Measurements from ENCODE around the gene KCNN4.
"Not testable (repeated sequence)": the region's sequence is repeated elsewhere in the genome, so short reads cannot be mapped to it uniquely, and the experiment has no call there.

Gene KCNN4

DNA sequence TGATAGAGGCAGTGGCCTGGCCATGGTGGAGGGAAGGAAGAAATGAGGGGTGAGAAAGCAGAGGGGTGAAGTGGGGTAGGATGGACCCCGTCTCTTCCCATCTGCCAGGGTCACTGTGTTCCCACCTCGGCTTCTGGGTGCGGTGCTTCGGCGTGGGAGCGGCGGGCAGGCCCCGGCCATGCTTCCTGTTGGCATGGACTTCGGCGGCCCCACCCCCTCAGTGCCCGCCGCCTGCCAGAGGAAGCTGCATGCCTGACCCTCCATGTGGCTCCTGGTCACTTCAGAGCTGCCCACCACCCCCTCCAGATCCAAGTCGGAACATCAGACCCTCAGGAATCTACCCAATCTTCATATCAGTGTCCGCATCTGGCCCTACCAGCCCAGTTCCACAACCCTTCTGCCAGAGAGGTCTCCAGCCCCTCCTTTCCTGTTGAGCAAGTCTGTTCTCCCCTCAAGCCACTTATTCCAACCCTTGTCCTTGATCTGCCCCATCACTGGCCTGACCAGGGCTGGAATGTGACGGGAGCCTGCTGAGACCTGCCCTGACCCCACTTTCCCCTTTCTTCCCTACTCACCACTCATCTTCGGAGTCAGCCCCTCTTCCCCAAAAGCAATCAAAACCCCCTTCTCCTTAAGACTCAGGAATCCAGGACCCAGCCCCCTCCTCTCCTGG lies 1.5 kb downstream of the KCNN4 start:
- Histone ChIP-seq H3K4me3 (replicated peaks; ENCODE audit: low read depth, low read length) (peak overlapping the region; percentile 87), H3K27me3 (replicated peaks; ENCODE audit: control insufficient read depth, insufficient read depth, low read length) (no peaks in the 10 kb centered on the region), H3K36me3 (ENCODE audit: control insufficient read depth, insufficient read depth, low read length) (no peaks in the 10 kb centered on the region; the same call in 1 of the 2 replicates)
- TF ChIP-seq, protein P1, sequence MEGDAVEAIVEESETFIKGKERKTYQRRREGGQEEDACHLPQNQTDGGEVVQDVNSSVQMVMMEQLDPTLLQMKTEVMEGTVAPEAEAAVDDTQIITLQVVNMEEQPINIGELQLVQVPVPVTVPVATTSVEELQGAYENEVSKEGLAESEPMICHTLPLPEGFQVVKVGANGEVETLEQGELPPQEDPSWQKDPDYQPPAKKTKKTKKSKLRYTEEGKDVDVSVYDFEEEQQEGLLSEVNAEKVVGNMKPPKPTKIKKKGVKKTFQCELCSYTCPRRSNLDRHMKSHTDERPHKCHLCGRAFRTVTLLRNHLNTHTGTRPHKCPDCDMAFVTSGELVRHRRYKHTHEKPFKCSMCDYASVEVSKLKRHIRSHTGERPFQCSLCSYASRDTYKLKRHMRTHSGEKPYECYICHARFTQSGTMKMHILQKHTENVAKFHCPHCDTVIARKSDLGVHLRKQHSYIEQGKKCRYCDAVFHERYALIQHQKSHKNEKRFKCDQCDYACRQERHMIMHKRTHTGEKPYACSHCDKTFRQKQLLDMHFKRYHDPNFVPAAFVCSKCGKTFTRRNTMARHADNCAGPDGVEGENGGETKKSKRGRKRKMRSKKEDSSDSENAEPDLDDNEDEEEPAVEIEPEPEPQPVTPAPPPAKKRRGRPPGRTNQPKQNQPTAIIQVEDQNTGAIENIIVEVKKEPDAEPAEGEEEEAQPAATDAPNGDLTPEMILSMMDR (IDR thresholded peaks at IDR 0.05; ENCODE audit: insufficient read depth, low read length, poor library complexity, severe bottlenecking): no peak
- DNase-seq (ENCODE audit: extremely low read depth, insufficient read length): no peak

DNA sequence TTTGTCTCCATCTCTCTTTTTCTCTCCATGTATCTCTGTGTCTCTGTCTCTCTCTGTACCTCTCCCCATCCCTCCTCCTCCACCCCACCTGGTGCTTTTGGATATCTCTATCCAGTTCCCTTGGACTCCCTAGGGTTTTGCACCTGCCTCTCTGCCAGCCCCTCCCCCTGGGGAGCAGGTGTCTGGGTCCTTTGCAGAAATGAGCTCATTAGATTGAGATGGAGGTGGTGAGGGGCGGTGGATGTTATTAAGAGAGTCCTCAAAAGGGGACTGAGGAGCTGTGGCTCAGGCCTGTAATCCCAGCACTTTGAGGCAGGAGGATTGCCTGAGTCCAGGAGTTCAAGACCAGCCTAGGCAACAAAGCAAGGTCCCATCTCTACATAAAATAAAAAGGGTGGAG lies 2.1 kb downstream of the KCNN4 start:
- no peak for DNase-seq (ENCODE audit: extremely low read depth, insufficient read length)
- H3K27me3 ChIP-seq (replicated peaks; ENCODE audit: control insufficient read depth, insufficient read depth, low read length): no peaks in the 10 kb centered on the region
- TF ChIP-seq, protein P1 (IDR thresholded peaks at IDR 0.05; ENCODE audit: insufficient read depth, low read length, poor library complexity, severe bottlenecking): no peak
- H3K4me3 ChIP-seq (replicated peaks; ENCODE audit: low read depth, low read length): peak overlapping the region; percentile 87
- peaks cover 3% of the 10 kb centered on the region; the same call in 1 of the 2 replicates for H3K36me3 ChIP-seq (ENCODE audit: control insufficient read depth, insufficient read depth, low read length)

DNA sequence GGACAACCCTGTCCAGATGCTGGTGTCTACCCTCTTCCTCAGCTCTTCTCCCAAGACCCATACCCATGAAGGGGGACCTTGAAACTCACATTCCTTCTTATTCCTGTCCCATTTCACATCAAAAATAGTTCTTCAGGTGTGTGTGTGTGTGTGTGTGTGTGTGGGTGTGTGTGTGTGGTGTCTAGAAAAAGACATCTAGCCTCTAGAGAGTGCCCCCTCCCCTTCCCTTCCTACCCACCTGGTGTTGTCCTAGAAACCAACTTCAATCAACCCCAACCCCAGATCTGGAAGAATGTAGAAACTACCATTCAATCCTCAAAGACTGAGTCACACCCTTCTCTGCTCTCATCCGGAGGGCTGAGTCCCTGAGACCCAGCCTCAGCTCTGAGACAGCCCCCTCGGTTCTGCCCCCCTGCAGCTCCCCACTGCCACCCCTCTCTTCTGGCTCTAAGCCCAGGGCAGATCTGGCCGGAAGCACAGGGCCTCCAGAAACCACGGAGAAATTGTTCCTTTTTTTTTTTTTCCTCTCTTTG lies 3.5 kb downstream of the KCNN4 start:
- TF ChIP-seq, protein P1 (IDR thresholded peaks at IDR 0.05; ENCODE audit: insufficient read depth, low read length, poor library complexity, severe bottlenecking): no peak
- DNase-seq (ENCODE audit: extremely low read depth, insufficient read length): no peak
- H3K27me3 ChIP-seq (replicated peaks; ENCODE audit: control insufficient read depth, insufficient read depth, low read length): no peaks in the 10 kb centered on the region
- peak overlapping the region; percentile 41 for H3K4me3 ChIP-seq (replicated peaks; ENCODE audit: low read depth, low read length)
- H3K36me3 ChIP-seq (ENCODE audit: control insufficient read depth, insufficient read depth, low read length): peaks cover 9% of the 10 kb centered on the region

DNA sequence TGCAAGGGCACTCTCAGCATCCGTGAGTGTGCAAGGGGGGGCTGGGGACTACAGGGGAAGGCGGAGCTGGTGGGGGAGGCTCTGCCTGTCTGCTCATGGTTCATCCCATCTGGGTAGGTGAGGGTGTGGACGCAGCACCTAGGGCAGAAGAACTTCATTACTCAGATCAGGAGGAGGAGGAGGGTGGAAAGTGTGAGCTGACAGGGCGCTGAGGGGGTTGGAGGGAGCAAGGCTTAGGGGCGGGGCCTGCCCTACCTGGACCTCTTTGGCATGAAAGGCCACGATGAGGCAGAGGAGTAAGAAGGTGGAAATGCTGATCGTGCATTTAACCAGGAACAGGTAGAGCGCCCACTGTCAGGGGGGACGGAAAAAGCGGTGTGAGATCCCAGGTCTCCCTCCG lies 4.5 kb downstream of the KCNN4 start:
- no peaks in the 10 kb centered on the region for H3K27me3 ChIP-seq (replicated peaks; ENCODE audit: control insufficient read depth, insufficient read depth, low read length)
- peaks cover 13% of the 10 kb centered on the region for H3K36me3 ChIP-seq (ENCODE audit: control insufficient read depth, insufficient read depth, low read length)
- DNase-seq (ENCODE audit: extremely low read depth, insufficient read length): no peak
- TF ChIP-seq, protein P1 (IDR thresholded peaks at IDR 0.05; ENCODE audit: insufficient read depth, low read length, poor library complexity, severe bottlenecking): no peak
- no peak overlapping the region; the same call in 1 of the 2 replicates for H3K4me3 ChIP-seq (replicated peaks; ENCODE audit: low read depth, low read length)

DNA sequence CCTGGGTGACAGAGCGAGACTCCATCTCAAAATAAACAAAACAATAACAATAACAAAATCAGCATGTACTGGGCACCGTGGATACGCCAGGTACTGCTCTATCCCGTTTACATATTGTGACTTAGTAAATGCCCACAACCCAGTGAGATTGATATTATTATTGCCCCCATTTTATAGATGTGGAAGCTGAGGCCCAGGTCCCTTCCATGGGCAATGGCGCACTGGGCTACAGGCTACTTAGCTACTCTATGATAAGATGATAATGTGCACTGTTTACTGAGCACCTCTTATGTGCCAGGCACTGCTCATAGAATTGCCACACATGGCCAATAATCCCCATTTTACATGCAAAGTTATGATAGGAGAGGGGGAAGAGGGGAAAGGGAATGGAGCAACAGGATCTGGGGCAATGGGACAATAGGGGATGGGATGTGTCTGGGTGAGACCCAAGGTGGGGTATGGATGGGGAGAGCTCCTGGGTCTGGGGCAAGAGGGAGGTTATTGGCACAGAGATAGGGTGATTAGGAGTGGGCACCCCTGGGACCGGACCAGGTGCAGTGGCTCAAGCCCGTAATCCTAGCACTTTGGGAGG lies 5.4 kb downstream of the KCNN4 start:
- no peaks in the 10 kb centered on the region for H3K27me3 ChIP-seq (replicated peaks; ENCODE audit: control insufficient read depth, insufficient read depth, low read length)
- no peak overlapping the region for H3K4me3 ChIP-seq (replicated peaks; ENCODE audit: low read depth, low read length)
- TF ChIP-seq, protein P1 (IDR thresholded peaks at IDR 0.05; ENCODE audit: insufficient read depth, low read length, poor library complexity, severe bottlenecking): no peak
- no peak for DNase-seq (ENCODE audit: extremely low read depth, insufficient read length)
- peaks cover 18% of the 10 kb centered on the region for H3K36me3 ChIP-seq (ENCODE audit: control insufficient read depth, insufficient read depth, low read length)

DNA sequence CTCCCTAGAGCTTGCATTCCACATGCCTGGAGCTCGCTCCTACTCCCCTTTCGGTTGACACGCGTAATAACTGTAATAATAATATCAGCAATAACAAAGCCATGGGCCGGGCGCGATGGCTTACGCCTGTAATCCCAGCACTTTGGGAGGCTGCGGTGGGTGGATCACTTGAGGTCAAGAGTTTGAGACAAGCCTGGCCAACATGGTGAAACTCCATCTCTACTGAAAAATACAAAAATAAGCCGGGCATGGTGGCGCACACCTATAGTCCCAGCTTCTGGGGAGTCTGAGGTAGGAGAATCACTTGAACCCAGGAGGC lies 5.9 kb downstream of the KCNN4 start:
- not testable (repeated sequence) for H3K27me3 ChIP-seq (replicated peaks; ENCODE audit: control insufficient read depth, insufficient read depth, low read length); H3K4me3 ChIP-seq (replicated peaks; ENCODE audit: low read depth, low read length); DNase-seq (ENCODE audit: extremely low read depth, insufficient read length)
- H3K36me3 ChIP-seq (ENCODE audit: control insufficient read depth, insufficient read depth, low read length): peaks cover 23% of the 10 kb centered on the region
